ENCODE measurements around the gene SYT1.
"Not testable (repeated sequence)": the region's sequence is repeated elsewhere in the genome, so short reads cannot be mapped to it uniquely, and the experiment has no call there.

Gene SYT1

DNA sequence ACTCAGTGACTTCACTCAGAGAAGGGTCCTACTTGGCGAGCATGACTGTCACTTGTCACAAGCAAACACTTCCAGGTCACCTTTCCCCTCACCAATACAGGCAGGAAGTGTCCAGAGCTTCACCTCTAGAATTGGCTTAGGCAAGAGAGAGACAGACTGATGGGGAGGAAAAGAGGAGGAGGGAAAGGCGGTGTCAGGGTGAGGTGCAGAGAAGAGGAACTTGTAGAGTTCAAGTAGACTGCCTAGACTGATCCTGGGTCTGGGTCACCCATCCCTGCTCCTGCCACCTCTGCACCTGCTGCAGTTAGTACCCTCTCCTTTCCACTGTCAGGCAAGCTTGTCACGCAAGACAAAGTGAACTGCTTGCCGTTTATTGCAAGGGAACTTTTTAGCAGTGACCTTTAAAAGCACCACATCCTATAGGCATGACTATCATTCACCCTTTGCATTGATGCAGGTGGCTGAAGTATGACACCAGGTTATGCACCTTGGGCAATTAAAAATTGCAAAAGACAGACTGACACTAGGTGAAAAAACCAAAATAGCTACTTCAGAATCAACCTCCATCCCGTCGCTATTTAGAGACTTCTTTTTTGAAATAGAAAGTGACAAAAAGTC, 292.4 kb downstream of the SYT1 start:
- no peak for DNase-seq

DNA sequence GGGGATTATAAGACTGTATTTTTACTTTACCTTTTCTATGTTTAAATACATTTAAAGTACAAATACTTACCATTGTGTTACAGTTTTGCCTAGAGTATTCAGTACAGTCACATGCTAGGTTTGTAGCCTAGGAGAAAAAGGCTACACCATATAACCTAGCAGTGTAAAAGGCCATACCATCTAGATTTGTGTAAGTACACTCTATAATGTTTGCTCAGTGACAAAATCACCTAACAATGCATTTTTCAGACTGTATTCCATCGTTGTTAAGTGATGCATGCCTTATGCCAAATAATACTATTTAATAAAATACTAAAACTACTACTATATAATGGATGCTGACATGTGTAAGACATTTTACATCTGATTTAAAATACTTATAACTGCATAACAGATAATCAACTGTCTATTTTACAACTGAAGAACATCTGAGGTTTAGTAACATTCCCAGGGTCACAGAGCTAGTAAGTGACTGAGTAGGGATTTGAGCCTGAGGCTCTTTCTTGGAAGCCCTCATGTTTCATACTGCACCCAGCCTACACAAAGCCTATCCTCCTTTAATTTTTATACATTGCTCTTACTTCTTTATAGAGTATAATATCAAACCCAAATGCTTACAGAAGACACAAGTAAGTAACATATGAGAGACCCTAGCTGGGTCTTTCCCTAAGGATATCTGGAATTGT, 296.8 kb downstream of the SYT1 start:
- no peak for DNase-seq

DNA sequence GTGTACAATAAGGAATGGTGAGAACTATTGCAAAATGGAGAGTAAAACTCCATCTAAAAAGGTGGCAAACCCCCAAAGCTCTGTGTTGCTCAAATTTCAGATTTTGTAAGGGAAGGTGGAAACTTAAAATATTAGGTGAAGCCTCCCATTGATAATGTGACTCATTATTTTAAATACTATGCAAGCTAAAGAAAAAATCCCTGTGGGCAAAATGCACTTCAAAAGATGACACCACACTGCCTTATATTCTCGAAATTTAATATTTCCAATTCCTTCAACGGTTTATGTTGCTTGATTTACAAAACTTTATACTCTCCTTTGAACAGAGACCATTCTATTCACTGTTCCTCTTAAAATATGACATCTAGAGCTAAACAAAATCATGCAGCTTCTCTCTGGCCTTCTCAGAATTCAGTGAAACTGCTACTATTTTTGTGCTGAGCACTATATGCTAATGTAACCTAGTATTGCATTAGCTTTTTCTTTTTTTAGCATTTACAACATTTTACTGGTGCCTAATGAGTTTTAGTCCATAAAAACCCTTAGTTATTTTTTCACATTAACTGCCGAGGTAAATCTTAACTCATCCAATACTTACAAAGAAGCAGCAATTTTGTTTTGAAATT, 297.7 kb downstream of the SYT1 start:
- no peak for DNase-seq

GRCh38 chr12:79162948-79163347, 298.4 kb downstream of the SYT1 start:
- no peak for DNase-seq

DNA sequence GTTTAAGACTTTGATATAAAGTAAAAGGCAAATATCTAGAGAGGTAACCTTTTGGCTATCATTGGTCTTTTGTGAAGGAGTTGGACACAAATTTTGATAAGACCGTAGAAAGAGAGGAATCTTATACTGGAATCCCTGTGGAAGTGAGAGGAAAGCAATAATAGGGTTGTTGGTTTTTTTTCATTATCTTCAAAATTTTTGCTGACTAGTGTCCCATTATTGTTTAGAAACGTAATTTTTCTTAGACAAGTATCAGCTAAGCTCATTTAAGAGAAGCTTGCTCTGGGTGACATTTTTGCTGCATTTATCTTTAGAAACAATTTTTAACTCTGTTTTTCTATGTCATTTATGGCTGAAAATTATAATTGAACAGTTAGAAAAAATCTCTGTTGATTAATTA, 300.3 kb downstream of the SYT1 start:
- DNase-seq = no peak

- DNase-seq = no peak
Measured at GRCh38 chr12:79168687-79169086, 304.1 kb downstream of the SYT1 start.

DNA sequence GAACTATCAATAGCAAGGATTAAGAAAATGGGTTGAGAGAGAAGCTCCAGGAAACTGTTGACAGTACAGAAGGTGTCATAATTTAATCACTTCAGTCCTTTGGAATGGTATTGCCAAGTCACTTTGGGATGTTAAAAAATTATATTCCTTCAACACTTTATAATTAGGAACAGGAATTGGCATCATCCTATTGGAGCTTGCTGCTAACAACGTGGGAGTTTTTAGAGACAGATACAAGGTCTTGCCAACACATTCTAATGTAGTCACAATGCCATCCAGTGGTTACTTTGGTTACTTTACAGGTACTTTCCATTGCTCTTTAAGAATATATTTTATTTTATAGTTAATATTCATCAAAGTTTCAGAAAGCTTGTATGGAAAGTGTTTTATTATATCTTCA, 310.1 kb downstream of the SYT1 start:
- no peak for DNase-seq

DNA sequence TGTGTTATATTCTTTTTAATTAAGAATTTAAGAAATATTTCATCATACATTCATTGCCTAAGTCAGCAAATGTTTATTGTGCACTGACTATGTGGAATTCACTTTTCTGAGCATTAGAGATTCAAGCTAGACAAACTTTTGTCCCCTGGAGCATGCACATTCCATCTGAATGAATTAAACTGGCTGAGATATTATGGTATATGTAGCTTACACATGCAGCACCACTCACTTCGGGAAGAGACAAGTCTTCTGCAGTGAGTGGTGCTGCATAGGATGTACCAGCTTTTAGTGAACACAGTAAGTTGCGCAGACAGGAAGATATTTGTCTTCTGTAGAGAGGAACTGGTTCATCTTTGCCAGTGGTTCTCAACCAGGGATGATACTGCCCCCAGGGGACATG, 318.4 kb downstream of the SYT1 start:
- DNase-seq = no peak

DNA sequence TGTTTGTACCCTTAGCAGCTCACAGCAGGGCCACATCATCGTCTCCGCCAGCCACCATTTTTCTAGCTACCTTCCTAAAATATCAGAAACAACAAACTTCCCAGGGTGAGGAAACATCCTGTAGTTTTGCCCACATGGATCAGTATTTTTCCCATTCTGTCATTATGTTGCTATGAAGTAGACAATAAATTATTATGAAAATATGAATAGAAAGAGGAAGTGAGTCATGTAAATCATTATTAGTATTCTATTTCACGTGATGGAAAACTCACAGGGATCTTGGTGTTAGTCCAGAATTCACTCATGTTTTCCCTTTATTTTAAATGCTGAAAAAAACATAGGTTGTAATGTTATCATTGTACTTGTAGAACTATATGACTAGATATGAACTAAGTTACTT, 319.4 kb downstream of the SYT1 start:
- DNase-seq = no peak

DNA sequence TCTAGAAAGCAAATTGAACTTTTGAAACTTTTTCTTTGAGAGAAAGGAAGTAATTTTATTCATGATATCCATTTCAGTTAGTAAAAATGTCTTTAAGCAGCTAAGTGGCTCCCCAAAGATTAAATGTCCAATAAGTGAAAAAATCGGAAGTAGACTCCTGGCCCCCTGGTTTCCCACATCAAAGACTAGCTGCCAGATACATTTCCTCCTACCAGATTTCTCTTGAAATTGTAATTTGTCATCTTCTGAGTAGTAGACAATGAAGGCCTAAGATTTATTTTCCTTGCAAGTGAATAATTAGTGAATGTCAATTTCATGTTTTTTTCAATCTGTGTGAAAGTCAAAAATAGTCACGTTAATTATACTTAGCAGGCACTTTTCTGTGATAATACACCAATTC, 321.9 kb downstream of the SYT1 start:
- no peak for DNase-seq

DNA sequence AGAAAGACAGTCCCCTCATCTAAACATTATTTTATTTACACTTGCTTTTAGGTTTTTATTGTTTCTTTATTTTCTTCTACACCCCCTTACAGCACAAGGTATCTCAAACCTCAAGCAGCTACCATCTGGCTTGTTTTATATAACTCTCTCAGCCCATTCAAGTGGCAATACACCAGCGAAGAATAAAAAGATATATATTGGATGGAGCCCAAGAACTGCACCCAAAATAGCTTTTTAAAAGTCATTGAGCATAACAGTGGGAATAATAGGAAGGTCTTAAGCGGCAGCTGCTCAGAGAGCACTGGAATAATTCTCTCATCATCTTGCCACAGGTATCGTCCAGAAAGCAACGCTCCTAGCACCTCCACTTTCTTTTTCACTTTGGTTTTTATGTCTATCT, 322.5 kb downstream of the SYT1 start:
- no peak for DNase-seq

GRCh38 chr12:79191391-79191790, 326.8 kb downstream of the SYT1 start:
- no peak for DNase-seq

GRCh38 chr12:79194595-79194994, 330.0 kb downstream of the SYT1 start:
- no peak for DNase-seq

GRCh38 chr12:79199166-79199565, 334.6 kb downstream of the SYT1 start:
- no peak for DNase-seq

DNA sequence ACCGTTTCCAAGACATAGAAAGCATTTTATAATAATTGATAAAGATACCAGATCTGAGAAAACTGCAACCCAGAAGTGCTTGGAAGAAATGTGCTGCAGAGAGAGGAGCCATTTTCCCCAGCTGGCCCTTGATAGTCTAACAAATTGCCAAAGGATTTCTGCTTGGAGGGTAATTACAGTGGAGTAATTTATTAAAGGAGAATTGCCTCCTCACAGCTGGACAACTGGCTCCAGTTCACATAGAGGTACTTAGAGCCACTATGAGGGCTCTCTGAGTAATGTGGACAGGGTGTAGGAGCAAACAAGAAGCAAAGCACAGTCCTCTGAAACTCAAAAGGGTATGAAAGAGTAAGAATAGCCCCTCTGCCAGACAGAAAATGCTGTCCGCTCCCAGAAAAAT, 335.6 kb downstream of the SYT1 start:
- no peak for DNase-seq

DNA sequence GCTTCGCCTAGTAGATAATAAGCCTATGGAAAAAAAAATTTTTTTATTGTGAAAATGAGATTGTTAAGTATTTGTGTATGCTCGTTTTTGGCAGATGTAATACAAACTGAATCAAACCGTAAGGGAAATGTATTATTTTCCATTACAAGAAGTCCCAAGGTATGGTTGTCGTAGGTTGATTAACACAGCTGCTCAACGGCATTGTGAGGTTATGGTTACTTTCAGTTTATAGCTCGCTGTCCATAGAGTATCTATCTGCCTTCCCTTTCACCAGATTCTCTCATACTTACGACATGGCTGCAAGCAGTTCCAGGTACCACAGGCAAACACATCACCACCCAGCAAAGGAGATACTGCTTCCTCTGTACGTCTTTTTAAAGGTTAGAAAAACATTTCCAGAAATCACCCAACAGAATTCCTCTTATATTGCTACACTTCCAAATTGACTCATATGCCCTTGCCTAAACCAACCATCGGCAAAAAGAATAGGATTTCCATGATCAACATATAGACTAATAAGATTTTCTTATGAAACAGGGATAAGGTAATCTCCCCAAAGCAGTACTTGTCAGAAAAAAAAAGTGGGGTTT, 338.6 kb downstream of the SYT1 start:
- no peak for DNase-seq

DNA sequence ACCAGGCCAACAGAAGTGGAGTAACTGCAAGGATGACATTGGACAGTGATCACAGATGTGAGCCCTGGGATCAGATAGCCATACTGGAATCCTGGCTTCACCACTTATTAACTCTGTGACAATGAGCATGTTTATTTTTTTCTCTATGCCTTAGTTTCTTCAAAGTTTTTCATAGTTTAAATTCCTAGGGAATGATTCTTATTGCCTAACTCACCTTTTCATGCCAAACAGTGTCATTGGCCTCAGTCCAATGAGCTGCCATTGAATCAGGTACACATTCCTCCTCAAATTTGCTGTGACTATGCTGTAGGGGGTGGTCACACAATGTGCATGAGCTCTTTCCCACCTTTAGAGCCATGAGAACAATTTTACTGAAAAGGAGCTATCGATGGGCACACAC, 342.3 kb downstream of the SYT1 start:
- no peak for DNase-seq

DNA sequence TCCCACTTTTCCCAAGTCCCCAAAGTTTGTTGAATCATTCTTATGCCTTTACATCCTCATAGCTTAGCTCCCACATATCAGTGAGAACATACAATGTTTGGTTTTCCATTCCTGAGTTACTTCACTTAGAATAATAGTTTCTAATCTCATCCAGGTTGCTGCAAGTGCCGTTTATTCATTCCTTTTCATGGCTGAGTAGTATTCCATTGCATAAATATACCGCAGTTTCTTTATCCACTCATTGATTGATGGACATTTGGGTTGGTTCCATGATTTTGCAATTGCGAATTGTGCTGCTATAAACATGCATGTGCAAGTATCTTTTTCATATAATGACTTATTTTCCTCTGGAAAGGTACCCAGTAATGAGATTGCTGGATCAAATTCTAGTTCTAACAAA, 345.8 kb downstream of the SYT1 start:
- DNase-seq = not testable (repeated sequence)

DNA sequence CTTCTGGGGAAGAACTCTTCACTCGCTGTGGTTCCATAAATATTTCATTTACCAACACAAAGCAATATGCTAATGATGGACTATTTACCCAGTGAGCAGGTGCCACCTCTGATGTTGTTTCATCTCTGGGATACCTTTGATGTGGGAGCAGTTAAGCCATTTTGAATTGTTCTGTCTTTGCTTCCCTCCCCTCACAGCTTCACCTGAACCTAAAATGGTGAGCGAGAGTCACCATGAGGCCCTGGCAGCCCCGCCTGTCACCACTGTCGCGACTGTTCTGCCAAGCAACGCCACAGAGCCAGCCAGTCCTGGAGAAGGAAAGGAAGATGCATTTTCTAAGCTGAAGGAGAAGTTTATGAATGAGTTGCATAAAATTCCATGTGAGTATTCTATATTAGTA, 352.7 kb downstream of the SYT1 start:
- DNase-seq = no peak

GRCh38 chr12:79223210-79223609, 358.6 kb downstream of the SYT1 start:
- no peak for DNase-seq

DNA sequence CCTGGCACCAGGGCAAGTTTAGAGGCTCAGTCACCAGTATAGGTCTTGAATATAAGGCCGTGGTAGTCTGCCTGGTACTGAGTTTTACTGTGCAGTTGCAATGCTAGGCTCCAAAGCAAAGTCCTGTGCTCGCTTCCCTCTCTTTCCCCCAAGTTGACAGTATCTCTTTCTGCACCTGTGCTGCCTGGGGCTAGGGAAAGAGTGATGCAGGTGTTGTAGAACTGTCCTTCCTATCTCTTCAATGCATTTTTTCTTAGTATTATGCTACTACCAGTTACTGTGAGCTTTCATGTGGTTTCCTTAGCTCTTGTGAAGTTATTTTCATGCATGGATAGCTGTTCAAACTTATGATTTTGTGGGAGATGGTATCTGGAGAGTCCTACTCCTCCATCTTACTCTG, 359.2 kb downstream of the SYT1 start:
- no peak for DNase-seq

GRCh38 chr12:79227091-79227490, 362.5 kb downstream of the SYT1 start:
- no peak for DNase-seq

- no peak for DNase-seq
Measured at GRCh38 chr12:79227646-79228045, 363.1 kb downstream of the SYT1 start.

DNA sequence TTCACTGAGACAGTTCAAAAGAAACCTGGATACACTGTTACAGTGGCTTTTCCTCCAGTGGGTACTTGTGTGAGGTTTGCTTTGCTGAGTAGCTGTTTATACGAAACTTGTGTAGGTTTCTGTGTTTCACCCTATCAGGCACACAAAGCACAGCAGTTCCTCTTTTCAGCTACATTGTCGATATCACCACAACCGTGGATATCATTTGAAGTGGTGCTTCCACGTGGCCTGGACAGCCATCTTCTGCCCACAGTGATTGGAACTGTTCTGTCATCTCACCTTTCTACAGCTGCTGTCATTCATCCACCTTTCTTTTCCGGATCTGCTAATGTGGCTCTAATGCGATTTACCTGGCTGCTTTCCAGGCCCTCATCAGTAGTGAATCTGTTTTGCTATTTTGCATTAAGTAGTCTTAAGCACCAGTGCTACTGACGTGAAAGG, 368.8 kb downstream of the SYT1 start:
- no peak for DNase-seq

All from stimulated activated CD4-positive, alpha-beta T cell treated with anti-CD3 and anti-CD28 coated beads, Interleukin-4, amount 100 ng/mL, for 1 hour (primary cell).